Kasumi-1 (cell line): Measurements from ENCODE around the gene SCAPER.
"Not testable (repeated sequence)": the region's sequence is repeated elsewhere in the genome, so short reads cannot be mapped to it uniquely, and the experiment has no call there.

Experiments
- DNase-seq, 2 experiments: peaks; one replicate each; lab custom pipeline; 2025; lab: John Stamatoyannopoulos, UW

The SCAPER gene

DNA sequence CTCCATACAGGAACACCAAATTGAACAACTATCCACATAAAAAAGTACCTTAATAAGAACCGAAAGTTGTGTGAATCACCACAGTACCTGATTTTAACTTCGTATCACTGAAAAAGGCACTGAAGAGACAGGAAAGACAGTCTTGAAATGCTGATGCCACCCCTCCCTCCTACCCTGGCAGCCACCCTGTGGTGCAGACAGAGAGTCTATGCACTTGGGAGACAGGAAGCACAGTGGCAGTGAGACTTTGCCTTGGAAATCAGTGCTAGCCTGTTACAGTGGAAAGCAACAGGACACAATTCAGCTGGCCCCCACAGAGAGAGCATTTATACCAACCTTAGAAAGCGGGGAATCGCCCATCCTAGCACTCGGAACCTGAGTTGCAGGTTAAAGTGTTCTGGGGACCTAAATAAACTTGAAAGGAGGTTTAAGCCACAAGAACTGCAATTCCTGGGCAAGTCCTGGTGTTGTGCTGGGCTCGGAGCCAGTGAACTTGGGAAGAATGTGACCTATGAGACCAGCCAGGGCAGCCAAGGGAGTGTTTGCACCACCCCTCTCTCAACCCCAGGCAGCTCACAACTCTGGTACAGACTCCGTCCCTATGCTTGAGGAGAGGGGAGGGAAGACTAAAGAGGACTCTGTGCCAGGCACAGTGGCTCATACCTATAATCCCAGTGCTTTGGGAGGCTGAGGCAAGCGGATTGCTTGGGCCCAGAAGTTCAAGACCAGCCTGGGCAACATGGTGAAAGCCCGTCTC is 328.4 kb downstream of the SCAPER start:
- no peak for DNase-seq

DNA sequence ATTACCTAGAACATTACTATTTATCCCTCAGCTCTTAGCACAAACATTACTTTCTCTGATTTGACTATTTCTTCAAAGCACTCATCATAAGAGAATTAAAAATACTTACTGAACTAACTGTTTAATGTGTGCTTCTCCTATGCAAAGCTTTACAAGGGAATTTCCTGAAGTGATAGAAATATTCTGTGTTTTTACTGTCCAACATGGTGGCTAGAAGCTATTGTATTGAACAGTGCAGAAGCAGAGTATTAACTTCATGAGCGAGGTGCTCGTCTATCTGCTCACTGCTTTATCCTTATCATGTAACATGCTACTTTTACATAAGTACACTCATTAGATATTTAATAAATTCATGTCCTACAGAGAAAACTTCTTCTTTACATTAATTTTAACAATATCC is 329.5 kb downstream of the SCAPER start:
- DNase-seq = no peak

DNA sequence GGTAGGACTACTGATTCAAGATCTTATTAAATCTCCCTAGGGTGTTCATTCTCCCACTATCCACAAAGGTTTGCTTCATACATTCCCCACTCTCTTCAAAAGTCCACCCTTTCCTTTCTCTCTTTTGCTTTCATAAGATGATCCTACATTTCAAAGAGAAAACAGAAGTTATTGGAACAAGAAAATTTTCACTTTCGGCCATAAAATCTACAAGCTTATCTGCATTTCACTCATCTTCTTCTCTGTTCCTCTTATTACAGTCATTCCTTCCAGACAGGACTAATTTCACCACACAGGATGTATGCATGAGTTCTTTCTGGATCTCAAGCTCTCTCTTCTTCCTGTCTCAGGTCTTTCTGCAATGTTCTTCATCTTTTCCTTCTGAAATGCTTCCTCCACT is 329.9 kb downstream of the SCAPER start:
- DNase-seq = no peak

DNA sequence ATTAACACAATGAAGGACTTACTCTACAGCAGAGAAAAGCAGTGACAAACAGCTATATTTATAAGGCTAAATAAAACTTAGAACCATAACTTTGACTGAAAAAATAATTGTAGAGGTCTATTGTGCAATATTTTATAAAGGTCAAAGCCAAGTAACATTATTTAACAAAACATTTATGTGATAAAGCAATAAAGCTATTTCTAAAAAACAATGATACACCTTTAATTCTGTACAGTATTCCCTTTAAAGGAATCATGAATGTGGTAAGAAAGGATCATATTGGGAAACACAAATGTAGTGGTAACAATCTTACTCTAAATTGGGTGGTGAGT is 332.2 kb downstream of the SCAPER start:
- no peak for DNase-seq

DNA sequence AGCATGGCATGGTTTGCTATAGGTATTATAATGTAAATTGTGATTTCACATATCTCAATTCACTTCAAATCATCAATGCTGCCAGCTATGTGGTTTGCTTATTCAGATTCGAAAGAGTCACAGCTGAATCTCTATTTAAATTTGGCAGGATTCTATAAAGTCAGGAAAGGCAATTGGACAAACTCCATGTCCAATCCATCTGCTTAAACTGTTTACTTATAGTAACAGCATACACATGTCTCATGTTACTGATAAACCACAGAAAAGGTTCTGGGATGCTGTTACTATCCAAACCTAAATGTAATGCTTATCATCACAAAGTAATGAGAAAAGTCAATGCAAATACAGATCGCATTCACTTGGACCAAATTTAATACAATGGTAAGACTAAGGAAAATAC is 338.9 kb downstream of the SCAPER start:
- no peak for DNase-seq

DNA sequence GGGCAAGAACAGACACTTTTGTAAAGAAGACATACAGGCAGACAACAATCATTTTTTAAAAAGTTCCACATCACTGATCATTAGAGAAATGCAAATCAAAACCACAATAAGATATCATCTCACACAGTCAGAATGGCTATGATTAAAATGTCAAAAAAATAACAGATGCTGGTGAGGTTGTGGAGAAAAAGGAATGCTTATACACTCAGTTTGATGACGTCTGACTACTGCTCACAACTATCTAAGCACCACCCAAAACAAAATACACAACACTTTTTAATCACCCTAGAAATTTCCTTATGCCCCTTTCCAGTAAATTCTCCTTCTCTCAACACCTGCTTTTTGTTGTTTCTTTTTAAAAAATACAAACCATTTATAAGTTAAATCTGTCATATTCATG is 339.8 kb downstream of the SCAPER start:
- DNase-seq = no peak

DNA sequence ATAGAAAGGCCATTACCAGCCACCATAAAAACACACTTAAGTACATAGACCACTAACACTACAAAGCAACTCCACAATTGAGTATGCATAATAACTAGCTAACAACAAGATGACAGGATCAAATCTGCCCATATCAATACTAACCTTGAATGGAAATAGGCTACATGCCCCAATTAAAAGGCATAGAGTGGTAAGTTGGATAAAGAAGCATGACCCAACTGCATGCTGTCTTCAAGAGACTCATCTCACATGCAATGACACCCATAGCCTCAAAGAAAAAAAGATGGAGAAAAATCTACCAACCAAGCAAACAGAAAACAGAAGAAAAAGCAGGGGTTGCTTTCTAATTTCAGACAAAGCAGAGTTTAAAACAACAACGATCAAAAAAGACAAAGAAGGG is 349.9 kb downstream of the SCAPER start:
- no peak for DNase-seq

GRCh38 chr15:76553564-76553963 is 351.6 kb downstream of the SCAPER start:
- DNase-seq = no peak

DNA sequence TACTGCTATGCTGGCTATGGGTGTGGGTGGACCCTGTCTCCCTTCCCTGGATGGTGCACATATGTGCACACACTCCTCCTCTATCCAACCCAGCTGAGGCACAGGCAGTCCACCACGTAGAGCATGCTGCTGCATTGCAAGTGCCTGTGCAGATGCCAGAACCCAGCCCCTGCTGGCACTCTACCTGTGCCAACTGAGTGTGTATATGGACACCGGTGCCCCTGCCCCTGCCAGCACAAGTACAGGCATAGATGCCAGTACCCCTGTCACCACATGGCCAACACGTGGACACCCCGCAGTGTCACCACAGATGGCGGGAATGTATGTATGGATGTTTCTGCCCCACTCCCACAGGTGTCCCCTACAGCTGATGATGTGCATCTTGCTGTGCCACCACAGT is 352.0 kb downstream of the SCAPER start:
- no peak for DNase-seq

GRCh38 chr15:76546805-76547204 is 358.3 kb downstream of the SCAPER start:
- DNase-seq = no peak

- DNase-seq = no peak
These were observed 371.1 kb downstream of the SCAPER start for GRCh38 chr15:76533995-76534394.

DNA sequence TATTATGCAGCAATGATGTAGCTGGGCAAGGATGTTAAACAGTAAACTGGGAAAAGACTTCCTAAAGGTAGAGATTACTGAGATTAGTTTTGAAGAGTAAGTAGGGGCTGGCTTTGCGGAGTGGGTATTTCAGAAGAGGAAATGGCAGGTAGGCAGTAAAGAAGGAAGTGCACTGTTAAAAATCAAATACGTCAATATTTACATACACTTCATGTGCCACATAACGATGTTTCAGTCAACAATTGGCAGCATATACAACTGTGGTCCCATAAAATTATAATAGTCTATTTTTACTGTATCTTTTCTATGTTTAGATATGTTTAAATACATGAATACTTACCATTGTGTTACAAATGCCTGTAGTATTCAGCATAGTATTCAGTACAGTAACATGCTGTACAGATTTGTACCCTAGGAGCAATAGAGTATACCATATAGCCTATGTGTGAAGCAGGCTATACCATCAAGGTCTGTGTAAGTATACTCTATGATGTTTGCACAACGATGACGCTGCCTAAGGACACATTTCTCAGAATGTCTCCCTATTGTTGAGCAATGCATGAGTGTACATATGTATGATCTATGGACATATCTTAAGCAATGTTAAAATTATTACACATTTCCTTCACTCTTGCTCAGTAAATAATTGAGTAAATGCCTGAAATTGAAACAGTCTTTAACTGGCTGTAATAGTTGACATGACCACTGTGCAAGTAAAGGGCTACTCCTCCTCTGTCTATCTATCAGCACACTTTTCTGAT is 371.9 kb downstream of the SCAPER start:
- DNase-seq = no peak

DNA sequence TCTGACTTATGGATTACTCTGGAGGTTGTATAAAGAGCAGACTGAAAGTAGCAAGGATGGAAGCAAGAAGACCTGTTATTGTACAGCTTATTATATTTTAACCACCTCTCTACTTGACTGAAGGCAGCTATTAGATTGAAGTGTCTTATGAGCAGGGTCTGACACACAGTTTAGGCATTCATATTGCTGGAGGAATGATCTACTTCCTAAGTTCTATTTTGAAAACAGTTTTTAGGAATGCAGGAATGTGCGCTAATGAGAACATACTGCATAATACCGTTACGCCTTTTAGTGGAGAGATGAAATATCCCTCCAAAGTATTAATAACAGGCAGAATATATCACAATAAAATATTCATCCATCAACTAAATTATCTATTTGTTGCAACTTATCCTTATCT is 375.2 kb downstream of the SCAPER start:
- no peak for DNase-seq

- no peak for DNase-seq
These were observed 379.0 kb downstream of the SCAPER start for GRCh38 chr15:76526111-76526510.

GRCh38 chr15:76517910-76518309 is 387.2 kb downstream of the SCAPER start:
- DNase-seq = peak; percentile 52 to 58

DNA sequence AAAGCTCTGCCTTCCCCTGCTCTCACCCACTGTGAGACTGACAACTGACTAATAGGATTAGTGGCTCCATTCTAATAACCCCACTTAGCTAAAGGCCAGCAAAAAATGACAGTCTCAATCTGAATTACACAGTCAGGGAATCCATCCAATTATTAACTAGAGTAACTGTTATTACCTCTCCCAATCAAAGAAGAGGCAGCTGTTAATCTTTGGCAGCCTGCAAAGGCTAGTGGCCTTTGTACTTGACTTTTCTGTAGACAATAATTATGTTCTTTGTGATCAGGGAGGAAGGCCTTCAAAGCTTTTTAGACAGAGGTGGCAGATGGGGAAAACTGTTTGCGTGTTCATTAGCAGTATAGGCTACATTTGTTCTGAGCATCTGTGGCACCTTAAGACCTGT is 390.9 kb downstream of the SCAPER start:
- no peak for DNase-seq

DNA sequence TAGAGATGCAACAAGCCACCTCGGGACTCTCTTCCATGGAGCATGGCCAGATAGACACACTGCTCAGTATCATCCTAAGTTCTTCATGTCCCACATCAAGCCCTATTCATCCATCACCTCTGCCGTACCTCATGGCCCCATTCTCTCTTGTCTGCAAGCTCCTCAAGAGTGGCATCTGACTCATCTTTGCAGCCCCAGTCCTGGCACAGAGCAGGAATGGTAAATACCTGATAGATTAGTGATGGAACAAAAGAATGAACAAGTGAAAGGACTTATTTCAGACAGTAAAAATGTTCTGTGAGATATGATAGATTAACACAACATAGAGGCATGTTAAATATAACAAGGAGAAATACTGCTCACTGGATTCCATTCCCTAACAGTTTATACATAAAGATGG is 392.2 kb downstream of the SCAPER start:
- no peak for DNase-seq

- not testable (repeated sequence) for DNase-seq
These were observed 394.5 kb downstream of the SCAPER start for GRCh38 chr15:76510663-76511062.

GRCh38 chr15:76503804-76504203 is 401.3 kb downstream of the SCAPER start:
- no peak for DNase-seq

- DNase-seq = no peak
These were observed 402.0 kb downstream of the SCAPER start for GRCh38 chr15:76503121-76503520.

DNA sequence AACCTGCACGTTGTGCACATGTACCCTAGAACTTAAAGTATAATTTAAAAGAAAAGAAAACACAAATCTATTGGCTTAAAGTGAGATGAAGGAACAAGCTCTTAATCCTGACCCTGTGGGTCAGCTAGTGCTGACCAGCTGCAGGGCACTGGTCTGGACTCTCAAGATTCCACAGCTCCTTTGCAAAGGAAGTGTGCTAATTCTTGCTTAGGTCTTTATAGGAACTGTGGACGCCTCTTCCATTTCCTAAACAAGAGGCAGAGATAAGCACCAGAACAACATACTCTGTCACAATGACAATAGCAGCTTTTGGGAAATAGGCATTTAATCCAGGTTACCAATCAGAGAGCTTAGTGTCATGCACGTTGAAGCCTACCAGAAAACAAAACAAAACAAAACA is 402.5 kb downstream of the SCAPER start:
- no peak for DNase-seq

- DNase-seq = not testable (repeated sequence)
These were observed 403.0 kb downstream of the SCAPER start for GRCh38 chr15:76502185-76502584.

GRCh38 chr15:76501726-76502125 is 403.4 kb downstream of the SCAPER start:
- DNase-seq = no peak

DNA sequence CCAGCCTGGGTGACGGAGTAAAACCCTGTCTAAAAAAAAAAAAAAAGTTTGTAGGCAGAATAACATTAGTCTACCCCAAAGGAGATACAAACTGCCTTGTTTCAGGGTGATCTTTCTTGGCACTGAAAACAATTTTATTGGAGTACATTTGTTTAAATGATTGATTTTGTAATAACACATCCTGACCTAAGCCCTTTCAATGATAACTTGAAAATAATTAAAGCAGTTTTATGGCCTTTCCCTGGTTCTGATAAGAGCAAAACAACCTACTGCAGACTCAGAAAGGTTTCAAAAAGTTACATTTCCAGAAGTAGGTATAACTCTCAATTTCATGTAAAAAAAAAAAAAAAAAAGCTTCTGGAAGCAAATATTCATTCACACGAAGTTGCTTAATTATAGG is 404.1 kb downstream of the SCAPER start:
- DNase-seq = no peak
